Motor neuron (in vitro differentiated cells): Measurements from ENCODE around the gene RAP1GAP2. TPM values are rescaled to one million over a fixed set of nuclear protein-coding genes. Genes with fewer than 3 reads are reported as not detected.
"Not testable (repeated sequence)": the region's sequence is repeated elsewhere in the genome, so short reads cannot be mapped to it uniquely, and the experiment has no call there.

Source experiments
- ATAC-seq, 8 experiments: fragments of 200-7000 bp; cut with Tn5 transposase; replicated peaks in 6 of 8; 2 replicates each; pipeline ENCODE4 v1.8.0; 2021; ENCODE audit warnings: mild to moderate bottlenecking in 8 of 8, moderate library complexity in 8 of 8
- H3K27ac ChIP-seq, 2 donors: fragments of 250-450 bp; sonication (Bioruptor Pico); 2 replicates each; pipeline ENCODE4 v1.9.0; 2021; ENCODE audit warnings: antibody characterized with exemption in 2 of 2, mild to moderate bottlenecking in 2 of 2, moderate library complexity in 1 of 2
- H3K4me1 ChIP-seq, 2 donors: fragments of 250-450 bp; sonication (Bioruptor Pico); replicated peaks in 1 of 2; 2 replicates each; pipeline ENCODE4 v1.6.1; 2021; ENCODE audit warnings: antibody characterized with exemption in 2 of 2, mild to moderate bottlenecking in 2 of 2, moderate library complexity in 1 of 2
- H3K4me3 ChIP-seq, 5 donors: fragments of 250-450 bp; sonication (Bioruptor Pico); 2 replicates each; pipeline ENCODE4 v1.9.0; 2021; ENCODE audit warnings: antibody characterized with exemption in 5 of 5, mild to moderate bottlenecking in 5 of 5, moderate library complexity in 4 of 5
- WGBS, 10 experiments: fragments of 450-650 bp; shearing (Covaris generic); methylation state at CpG; one replicate each; pipeline ENCODE4 v1.0.0; 2022; 5-methylcytosine and 5-hydroxymethylcytosine counted together
- in situ Hi-C, 9 experiments: fragments of 400-800 bp; cut with MboI; loops; one replicate each; pipeline ENCODE4 v1.15.0; 2021; ENCODE audit warnings: low sequenced_read_pairs in 9 of 9, low pct_unique_long_range_greater_than_20kb in 2 of 9; ENCODE audit not compliant: unreplicated experiment in 9 of 9
- total RNA-seq, 8 experiments: library from RNA; unstranded; fragments of 300-600 nt; gene quantifications; 2 replicates each; pipeline versions ENCODE4 v1.2.3 to v1.2.4, GENCODE V29; 2022

RAP1GAP2 gene
- total RNA-seq, 8 experiments from 2014 or later = 0.76 to 16.7 (median 4.3) TPM

GRCh38 chr17:2885733-2886132 lies 89.5 kb downstream of the RAP1GAP2 start:
- peak in 6 of 8 experiments; percentile 41 to 67 (median 54) for ATAC-seq
- in situ Hi-C loops = no loop called here
- no peak overlapping the region for H3K4me3 ChIP-seq
- H3K4me1 ChIP-seq = peaks cover 6 to 21% of the 10 kb centered on the region in 2 donors
- peak overlapping the region in 1 of 2 donors; percentile 66 for H3K27ac ChIP-seq
- WGBS, 10 experiments = 15 to 80% (median 50%) methylated on average over 2 to 7 of the region's 9 CpGs; no CpG with 5 or more reads in 6 of the 10 experiments

DNA sequence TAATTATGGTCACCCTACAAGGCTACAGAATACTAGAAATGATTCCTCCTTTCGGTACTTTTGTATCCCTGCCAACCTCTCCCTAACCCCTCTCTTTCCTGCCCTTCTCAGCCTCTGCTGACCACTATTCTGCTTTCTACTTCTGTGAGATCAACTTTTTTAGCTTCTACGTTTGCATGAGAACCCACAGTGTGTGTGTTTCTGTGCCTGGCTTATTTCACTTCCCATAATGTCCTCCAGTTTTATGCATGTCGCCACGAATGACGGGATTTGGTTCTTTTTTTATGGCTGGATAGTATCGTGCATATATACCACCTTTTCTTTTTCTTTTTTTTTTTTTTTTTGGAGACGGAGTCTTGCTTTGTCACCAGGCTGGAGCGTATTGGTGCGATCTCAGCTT lies 92.1 kb downstream of the RAP1GAP2 start:
- H3K4me3 ChIP-seq = no peak overlapping the region
- in situ Hi-C loops = no loop called here
- ATAC-seq = no peak
- 67 to 100% (median 91%) methylated on average over 3 to 9 of the region's 9 CpGs for WGBS, 10 experiments
- no peak overlapping the region for H3K27ac ChIP-seq
- peaks cover 6 to 16% of the 10 kb centered on the region in 2 donors for H3K4me1 ChIP-seq

- WGBS, 10 experiments = 90 to 100% (median 97%) methylated on average over 1 to 4 of the region's 8 CpGs; no CpG with 5 or more reads in 6 of the 10 experiments
- H3K27ac ChIP-seq = no peak overlapping the region
- no peak overlapping the region for H3K4me3 ChIP-seq
- in situ Hi-C loops = no loop called here
- no peak for ATAC-seq
- H3K4me1 ChIP-seq = peaks cover 6 to 10% of the 10 kb centered on the region in 2 donors
Observed at GRCh38 chr17:2889256-2889655, 93.0 kb downstream of the RAP1GAP2 start.

- in situ Hi-C loops, H3K27ac ChIP-seq, ATAC-seq, H3K4me3 ChIP-seq, H3K4me1 ChIP-seq: not testable (repeated sequence)
- 22 to 100% (median 83%) methylated on average over 1 to 5 of the region's 10 CpGs; no CpG with 5 or more reads in 3 of the 10 experiments for WGBS, 10 experiments
Observed at GRCh38 chr17:2890778-2891177, 94.5 kb downstream of the RAP1GAP2 start.

- H3K4me3 ChIP-seq = no peak overlapping the region
- ATAC-seq = peak in 7 of 8 experiments; percentile 84 to 99 (median 94)
- H3K4me1 ChIP-seq = no peaks in the 10 kb centered on the region
- no peak overlapping the region for H3K27ac ChIP-seq
- in situ Hi-C loops = no loop called here
- WGBS, 10 experiments = 11 to 90% (median 46%) methylated on average over 1 to 8 of the region's 8 CpGs; no CpG with 5 or more reads in 1 of the 10 experiments
Observed at GRCh38 chr17:2892305-2892971, 96.2 kb downstream of the RAP1GAP2 start.

GRCh38 chr17:2893422-2893914 lies 97.2 kb downstream of the RAP1GAP2 start:
- peak in 1 of 8 experiments; percentile 35 for ATAC-seq
- H3K4me3 ChIP-seq = no peak overlapping the region
- 67 to 100% (median 90%) methylated on average over 1 to 8 of the region's 20 CpGs; no CpG with 5 or more reads in 3 of the 10 experiments for WGBS, 10 experiments
- H3K27ac ChIP-seq = no peak overlapping the region
- in situ Hi-C loops = no loop called here
- no peaks in the 10 kb centered on the region for H3K4me1 ChIP-seq

- WGBS, 10 experiments = 57 to 84% (median 72%) methylated on average over 1 to 10 of the region's 17 CpGs; no CpG with 5 or more reads in 7 of the 10 experiments
- no peak for ATAC-seq
- in situ Hi-C loops = no loop called here
- Histone ChIP-seq H3K27ac (no peak overlapping the region), H3K4me1 (no peaks in the 10 kb centered on the region), H3K4me3 (no peak overlapping the region)
Observed at GRCh38 chr17:2894782-2895181, 98.5 kb downstream of the RAP1GAP2 start.

GRCh38 chr17:2897605-2898004 lies 101.4 kb downstream of the RAP1GAP2 start:
- Histone ChIP-seq H3K27ac (no peak overlapping the region), H3K4me3 (no peak overlapping the region), H3K4me1 (no peaks in the 10 kb centered on the region)
- 4 to 83% (median 73%) methylated on average over 1 to 4 of the region's 11 CpGs; no CpG with 5 or more reads in 3 of the 10 experiments for WGBS, 10 experiments
- in situ Hi-C loops = no loop called here
- peak in 1 of 8 experiments; percentile 25 for ATAC-seq

DNA sequence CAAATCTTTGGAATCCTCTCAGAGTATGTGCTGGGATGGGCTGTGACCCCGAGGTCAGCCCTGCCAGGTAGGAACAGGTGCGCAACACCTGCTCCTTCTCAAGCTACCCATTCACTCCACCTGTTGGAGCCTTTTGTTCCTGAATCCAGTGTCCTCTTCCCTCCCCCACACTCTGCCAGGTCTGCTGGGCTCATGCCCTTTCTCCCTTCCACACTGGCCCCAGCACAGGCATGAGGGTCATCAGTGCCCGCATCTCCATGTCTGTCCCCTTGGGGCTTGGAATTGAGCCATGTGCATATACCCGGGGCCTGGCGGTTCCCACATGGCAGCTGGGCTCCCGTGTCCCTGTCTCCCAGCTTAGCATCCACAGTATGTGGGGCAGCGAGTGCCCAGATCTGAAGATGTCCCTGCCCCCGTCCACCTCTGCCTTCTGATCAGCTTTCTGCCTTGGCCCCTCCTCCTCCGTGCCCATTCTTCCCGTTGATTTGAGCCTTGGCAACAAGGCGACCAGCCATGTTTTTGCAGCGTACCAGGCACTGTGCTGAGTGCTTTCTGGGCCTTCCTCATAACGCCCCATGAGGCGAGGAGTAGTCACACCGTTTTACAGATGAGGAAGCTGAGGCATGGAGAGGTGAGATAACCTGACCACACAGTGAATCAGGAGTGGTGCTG lies 102.2 kb downstream of the RAP1GAP2 start:
- no peak overlapping the region for H3K27ac ChIP-seq
- ATAC-seq = no peak
- WGBS, 10 experiments = 60 to 100% (median 83%) methylated on average over 2 to 8 of the region's 15 CpGs; no CpG with 5 or more reads in 2 of the 10 experiments

DNA sequence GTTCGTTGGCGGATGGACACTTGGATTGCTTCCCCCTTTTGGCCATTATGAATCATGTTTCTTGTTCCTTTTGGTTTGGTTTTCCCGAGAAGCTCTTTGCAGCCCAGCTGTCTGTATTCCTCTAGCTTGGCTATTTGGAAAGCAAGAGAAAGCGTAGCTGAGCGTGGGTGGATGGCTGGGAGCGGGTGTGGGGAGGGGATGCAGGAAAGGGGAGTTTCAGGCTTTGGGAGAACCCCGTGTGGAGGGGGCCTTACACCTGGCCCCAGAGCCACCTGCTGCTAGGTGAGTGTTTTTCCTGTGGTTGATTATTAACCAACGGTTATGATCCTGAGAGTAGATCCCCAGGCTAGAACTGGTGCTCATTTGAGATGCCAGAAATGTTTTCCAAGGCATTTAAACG lies 103.7 kb downstream of the RAP1GAP2 start:
- Histone ChIP-seq H3K27ac (no peak overlapping the region), H3K4me3 (no peak overlapping the region), H3K4me1 (peaks cover 3 to 11% of the 10 kb centered on the region in 2 donors)
- in situ Hi-C loops = no loop called here
- no peak for ATAC-seq
- WGBS, 10 experiments = 20 to 100% (median 59%) methylated on average over 1 to 9 of the region's 9 CpGs

More for the DNA sequence above, 102.2 kb downstream of the RAP1GAP2 start:
- in situ Hi-C loops = no loop called here
- H3K4me3 ChIP-seq = no peak overlapping the region
- no peaks in the 10 kb centered on the region for H3K4me1 ChIP-seq

DNA sequence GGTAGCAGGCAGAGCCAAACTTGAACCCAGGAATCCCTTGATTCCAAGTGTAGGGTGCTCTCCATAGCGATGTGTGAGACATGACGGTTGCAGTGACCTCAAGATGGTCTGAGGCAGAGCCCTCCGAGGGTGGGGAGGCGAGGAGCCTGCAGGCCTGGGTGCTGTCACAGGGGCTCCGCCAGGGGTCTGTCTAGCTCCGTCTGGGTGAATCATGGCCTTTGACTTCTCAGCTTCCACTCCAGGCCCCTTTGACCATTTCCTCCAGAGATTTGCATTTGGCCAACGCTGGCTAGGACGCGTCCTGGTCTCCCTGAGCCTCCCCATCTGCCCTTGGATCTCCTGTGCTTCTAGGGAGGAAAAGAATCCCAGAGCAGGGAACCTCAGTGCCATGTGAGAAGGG lies 104.6 kb downstream of the RAP1GAP2 start:
- in situ Hi-C loops = no loop called here
- Histone ChIP-seq H3K4me1 (peaks cover 3 to 11% of the 10 kb centered on the region in 2 donors), H3K27ac (no peak overlapping the region), H3K4me3 (no peak overlapping the region)
- WGBS, 10 experiments = 20 to 100% (median 80%) methylated on average over 1 to 4 of the region's 9 CpGs; no CpG with 5 or more reads in 5 of the 10 experiments
- no peak for ATAC-seq

- Histone ChIP-seq H3K27ac (no peak overlapping the region), H3K4me3 (no peak overlapping the region), H3K4me1 (peaks cover 3 to 11% of the 10 kb centered on the region in 2 donors)
- ATAC-seq = no peak
- 41 to 100% (median 80%) methylated on average over 1 to 4 of the region's 4 CpGs; no CpG with 5 or more reads in 4 of the 10 experiments for whole genome bisulfite sequencing, 10 experiments
- in situ Hi-C loops = no loop called here
Observed at GRCh38 chr17:2901582-2901981, 105.3 kb downstream of the RAP1GAP2 start.

GRCh38 chr17:2902546-2902945 lies 106.3 kb downstream of the RAP1GAP2 start:
- H3K27ac ChIP-seq = no peak overlapping the region
- ATAC-seq = no peak
- WGBS, 10 experiments = 70 to 100% (median 96%) methylated on average over 1 to 4 of the region's 9 CpGs; no CpG with 5 or more reads in 7 of the 10 experiments
- in situ Hi-C loops = no loop called here
- peaks cover 3 to 11% of the 10 kb centered on the region in 2 donors for H3K4me1 ChIP-seq
- no peak overlapping the region for H3K4me3 ChIP-seq
